Right atrium auricular region (tissue), 2 donors: Measurements from ENCODE around the gene STK4. TPM values are rescaled to one million over a fixed set of nuclear protein-coding genes. Genes with fewer than 3 reads are reported as not detected.
A peak's percentile ranks its signal among the peaks of the same experiment; 100 is the strongest.

Experiments
- DNase-seq: peaks from one replicate; pipeline ENCODE4 v3.0.0-alpha.2; 2019; ENCODE audit warnings: low spot score
- H3K27ac ChIP-seq, 2 donors: fragments of 200-600 bp; sonication (generic); 1 replicate in 1 of 2; 2 replicates in 1 of 2; pipeline ENCODE4 v1.5.1; 2016 to 2019
- H3K27me3 ChIP-seq, 2 donors: fragments of 200-600 bp; sonication (generic); one replicate each; pipeline versions ENCODE4 v1.5.1 to v1.6.0; 2017 to 2019
- H3K36me3 ChIP-seq: fragments of 200-600 bp; sonication (generic); one replicate; pipeline ENCODE4 v1.5.1; 2016
- H3K4me1 ChIP-seq, 2 donors: fragments of 200-600 bp; sonication (generic); one replicate each; pipeline versions ENCODE4 v1.5.1 to v1.6.0; 2017 to 2019
- H3K4me3 ChIP-seq, 2 donors: fragments of 200-600 bp; sonication (generic); 1 replicate in 1 of 2; 2 replicates in 1 of 2; pipeline ENCODE4 v1.5.1; 2017 to 2019; ENCODE audit warnings: mild to moderate bottlenecking in 1 of 2, moderate library complexity in 1 of 2
- H3K9me3 ChIP-seq, 2 donors: fragments of 200-600 bp; sonication (generic); one replicate each; pipeline ENCODE4 v1.5.1; 2019
- total RNA-seq, 2 donors: library from RNA; depleted of rRNA; stranded (reverse); fragments of >200 nt; gene quantifications; one replicate each; pipeline ENCODE4 v1.1.0, GENCODE V29; 2016
- TF ChIP-seq, protein P1 (sequence below), 2 donors: fragments of 200-600 bp; sonication (generic); IDR thresholded peaks; one replicate each; pipeline ENCODE4 v1.5.1; 2019; ENCODE audit warnings: antibody characterized with exemption in 2 of 2

Gene STK4
- total RNA-seq, 2 donors from 2014 or later = 7.3 to 12.6 TPM

DNA sequence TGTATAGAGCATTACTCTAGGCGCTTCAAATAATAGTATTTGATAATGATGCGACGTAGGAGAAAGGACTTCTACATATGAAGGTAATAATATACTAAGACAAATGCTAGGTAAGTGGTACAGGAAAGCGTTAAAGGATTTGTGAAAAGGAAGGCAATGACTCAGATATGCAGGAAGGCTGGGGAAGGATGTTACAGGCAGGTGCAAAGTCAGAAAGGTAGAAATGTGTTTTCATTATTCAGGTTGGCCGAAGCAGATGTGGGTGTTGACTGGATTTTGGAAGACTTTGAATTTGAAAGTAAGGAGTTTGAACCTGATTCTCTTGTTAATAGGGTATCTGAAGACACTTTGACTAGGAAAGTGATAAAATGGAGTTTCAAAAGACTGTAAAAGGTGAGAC is 51.0 kb downstream of the STK4 start:
- Histone ChIP-seq H3K4me3 (no peak overlapping the region), H3K9me3 (no peaks in the 10 kb centered on the region), H3K27me3 (no peaks in the 10 kb centered on the region), H3K36me3 (no peaks in the 10 kb centered on the region), H3K4me1 (peaks cover 0 to 68% of the 10 kb centered on the region in 2 donors), H3K27ac (peak overlapping the region in 1 of 2 donors; percentile 81)
- no peak for DNase-seq
- TF ChIP-seq, protein P1, sequence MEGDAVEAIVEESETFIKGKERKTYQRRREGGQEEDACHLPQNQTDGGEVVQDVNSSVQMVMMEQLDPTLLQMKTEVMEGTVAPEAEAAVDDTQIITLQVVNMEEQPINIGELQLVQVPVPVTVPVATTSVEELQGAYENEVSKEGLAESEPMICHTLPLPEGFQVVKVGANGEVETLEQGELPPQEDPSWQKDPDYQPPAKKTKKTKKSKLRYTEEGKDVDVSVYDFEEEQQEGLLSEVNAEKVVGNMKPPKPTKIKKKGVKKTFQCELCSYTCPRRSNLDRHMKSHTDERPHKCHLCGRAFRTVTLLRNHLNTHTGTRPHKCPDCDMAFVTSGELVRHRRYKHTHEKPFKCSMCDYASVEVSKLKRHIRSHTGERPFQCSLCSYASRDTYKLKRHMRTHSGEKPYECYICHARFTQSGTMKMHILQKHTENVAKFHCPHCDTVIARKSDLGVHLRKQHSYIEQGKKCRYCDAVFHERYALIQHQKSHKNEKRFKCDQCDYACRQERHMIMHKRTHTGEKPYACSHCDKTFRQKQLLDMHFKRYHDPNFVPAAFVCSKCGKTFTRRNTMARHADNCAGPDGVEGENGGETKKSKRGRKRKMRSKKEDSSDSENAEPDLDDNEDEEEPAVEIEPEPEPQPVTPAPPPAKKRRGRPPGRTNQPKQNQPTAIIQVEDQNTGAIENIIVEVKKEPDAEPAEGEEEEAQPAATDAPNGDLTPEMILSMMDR (IDR thresholded peaks at IDR 0.05) = no peak

GRCh38 chr20:45017857-45018256 is 51.5 kb downstream of the STK4 start:
- H3K27me3 ChIP-seq = no peaks in the 10 kb centered on the region
- no peak for DNase-seq
- peak overlapping the region in 1 of 2 donors; percentile 81 for H3K27ac ChIP-seq
- no peak overlapping the region for H3K4me3 ChIP-seq
- H3K9me3 ChIP-seq = no peaks in the 10 kb centered on the region
- H3K36me3 ChIP-seq = no peaks in the 10 kb centered on the region
- peaks cover 0 to 68% of the 10 kb centered on the region in 2 donors for H3K4me1 ChIP-seq
- TF ChIP-seq, protein P1 (IDR thresholded peaks at IDR 0.05) = no peak

GRCh38 chr20:45019027-45019761 is 52.9 kb downstream of the STK4 start:
- no peaks in the 10 kb centered on the region for H3K9me3 ChIP-seq
- no peaks in the 10 kb centered on the region for H3K27me3 ChIP-seq
- TF ChIP-seq, protein P1 (IDR thresholded peaks at IDR 0.05) = no peak
- peak overlapping the region in 1 of 2 donors; percentile 26 for H3K27ac ChIP-seq
- DNase-seq = no peak
- H3K4me1 ChIP-seq = peaks cover 0 to 68% of the 10 kb centered on the region in 2 donors
- no peaks in the 10 kb centered on the region for H3K36me3 ChIP-seq
- H3K4me3 ChIP-seq = no peak overlapping the region

GRCh38 chr20:45019762-45020123 is 53.4 kb downstream of the STK4 start:
- no peaks in the 10 kb centered on the region for H3K36me3 ChIP-seq
- no peaks in the 10 kb centered on the region for H3K27me3 ChIP-seq
- H3K4me1 ChIP-seq = peaks cover 0 to 65% of the 10 kb centered on the region in 2 donors
- H3K27ac ChIP-seq = peak overlapping the region in 1 of 2 donors; percentile 26
- no peaks in the 10 kb centered on the region for H3K9me3 ChIP-seq
- no peak for DNase-seq
- no peak overlapping the region for H3K4me3 ChIP-seq
- TF ChIP-seq, protein P1 (IDR thresholded peaks at IDR 0.05) = no peak

GRCh38 chr20:45020236-45020886 is 54.0 kb downstream of the STK4 start:
- Histone ChIP-seq H3K4me1 (peaks cover 0 to 60% of the 10 kb centered on the region in 2 donors), H3K27me3 (no peaks in the 10 kb centered on the region), H3K9me3 (no peaks in the 10 kb centered on the region), H3K27ac (peak overlapping the region in 1 of 2 donors; percentile 26), H3K36me3 (no peaks in the 10 kb centered on the region), H3K4me3 (no peak overlapping the region)
- TF ChIP-seq, protein P1 (IDR thresholded peaks at IDR 0.05) = no peak
- no peak for DNase-seq
